ENCODE results near the gene IL15.
"Not testable (repeated sequence)": the region's sequence is repeated elsewhere in the genome, so short reads cannot be mapped to it uniquely, and the experiment has no call there.

The IL15 gene

DNA sequence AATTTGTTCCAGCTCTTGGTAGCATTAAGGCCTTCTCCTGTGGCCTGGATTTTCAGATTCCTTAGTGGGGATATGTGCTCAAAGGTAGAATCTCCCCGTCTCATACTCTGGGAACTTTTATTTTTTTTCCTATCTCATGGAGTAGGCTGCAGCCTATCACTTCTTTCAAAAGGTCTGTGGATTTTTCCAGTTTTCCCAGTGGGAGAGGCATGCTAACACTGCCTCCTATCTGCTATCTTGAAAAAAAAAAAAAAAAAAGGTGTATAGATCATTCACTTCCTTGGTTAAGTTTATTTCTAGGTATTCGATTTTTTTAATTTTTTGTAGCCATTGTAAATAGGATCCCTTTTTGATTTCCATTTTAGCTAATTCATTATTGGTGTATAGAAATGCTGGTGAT is 67.1 kb downstream of the IL15 start:
- DNase-seq (ENCODE audit: low spot score) = no peak

- DNase-seq (ENCODE audit: low spot score) = no peak
These were observed 68.8 kb downstream of the IL15 start for GRCh38 chr4:141705048-141705746.

DNA sequence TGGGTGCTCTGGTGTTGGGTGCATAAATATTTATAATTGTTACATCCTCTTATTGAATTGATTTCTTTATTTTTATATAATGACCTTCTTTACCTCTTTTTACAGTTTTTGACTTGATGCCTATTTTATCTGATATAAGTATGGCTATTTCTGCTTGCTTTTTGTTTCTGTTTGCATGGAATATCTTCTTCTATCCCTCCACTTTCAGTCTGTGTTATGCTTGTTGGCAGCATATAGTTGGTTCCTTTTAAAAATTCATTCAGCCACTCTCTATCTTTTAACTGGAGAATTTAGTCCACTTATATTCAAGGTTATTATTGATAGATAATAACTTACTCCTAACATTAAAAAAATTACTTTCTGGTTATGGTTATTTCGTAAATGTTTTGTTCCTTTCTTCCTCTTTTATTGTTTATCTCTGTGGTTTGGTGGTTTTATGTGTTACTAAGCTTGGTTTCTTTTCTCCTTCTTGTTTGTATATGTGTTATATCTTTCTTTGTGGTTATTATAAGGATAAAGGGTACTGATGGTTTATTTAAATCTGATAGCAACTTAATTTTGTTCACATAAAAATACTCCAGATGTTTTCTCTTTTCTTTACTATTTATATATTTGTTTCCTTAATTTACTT is 69.5 kb downstream of the IL15 start:
- DNase-seq (ENCODE audit: low spot score) = no peak

DNA sequence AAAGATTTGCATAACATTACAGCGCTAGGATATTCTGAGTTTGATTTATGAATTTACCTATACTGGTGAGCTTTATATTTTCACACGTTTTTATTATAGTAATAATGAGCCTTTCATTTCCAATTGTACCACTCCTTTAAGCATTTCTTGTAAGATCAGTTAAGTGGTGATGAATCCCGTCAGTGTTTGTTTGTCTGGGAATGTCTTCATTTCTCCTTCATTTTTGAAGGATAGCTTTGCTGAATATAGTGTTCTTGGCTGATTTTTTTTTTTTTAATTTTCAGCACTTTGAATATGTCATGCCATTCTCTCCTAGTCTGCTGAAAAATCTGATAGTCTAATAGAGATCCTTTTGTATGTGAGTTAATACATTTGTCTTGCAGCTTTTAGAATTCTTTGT is 70.1 kb downstream of the IL15 start:
- DNase-seq (ENCODE audit: low spot score) = no peak

DNA sequence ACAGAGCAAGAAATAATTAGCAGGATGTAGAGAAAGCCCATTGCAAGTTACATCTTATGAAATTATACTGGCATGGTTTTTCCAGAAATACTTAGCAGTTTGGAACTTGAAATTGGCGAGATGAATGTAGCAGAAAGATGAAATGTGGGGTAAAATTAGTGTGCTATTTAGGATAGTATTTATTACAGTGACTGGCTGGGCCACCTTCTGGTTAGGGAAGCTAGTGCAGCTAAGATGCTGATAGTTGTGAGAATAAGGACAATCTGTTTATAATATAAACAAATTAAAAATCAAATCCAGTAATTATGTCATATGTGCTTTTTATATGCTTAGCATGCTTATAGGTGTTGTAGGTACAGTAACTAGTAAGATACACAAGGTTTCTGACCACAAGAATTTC is 74.8 kb downstream of the IL15 start:
- DNase-seq (ENCODE audit: low spot score) = no peak

DNA sequence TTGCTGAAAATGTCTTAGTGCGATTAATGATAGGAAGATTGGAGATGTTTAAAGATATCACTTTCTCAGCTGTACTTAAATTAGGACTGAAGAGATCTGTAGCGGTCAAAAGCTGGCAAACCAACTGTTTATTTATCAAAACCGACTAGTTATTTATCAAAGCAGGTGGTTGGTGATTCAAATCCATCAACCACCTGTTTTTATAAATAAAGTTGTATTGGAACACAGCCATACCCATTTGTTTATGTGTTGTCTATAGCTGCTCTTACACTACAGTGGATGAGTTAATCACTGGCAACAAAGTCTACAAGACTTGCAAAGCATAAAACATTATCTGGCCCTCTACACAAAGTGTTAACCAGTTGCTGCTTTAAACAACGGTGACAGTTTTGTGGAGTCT is 76.8 kb downstream of the IL15 start:
- no peak for DNase-seq (ENCODE audit: low spot score)

DNA sequence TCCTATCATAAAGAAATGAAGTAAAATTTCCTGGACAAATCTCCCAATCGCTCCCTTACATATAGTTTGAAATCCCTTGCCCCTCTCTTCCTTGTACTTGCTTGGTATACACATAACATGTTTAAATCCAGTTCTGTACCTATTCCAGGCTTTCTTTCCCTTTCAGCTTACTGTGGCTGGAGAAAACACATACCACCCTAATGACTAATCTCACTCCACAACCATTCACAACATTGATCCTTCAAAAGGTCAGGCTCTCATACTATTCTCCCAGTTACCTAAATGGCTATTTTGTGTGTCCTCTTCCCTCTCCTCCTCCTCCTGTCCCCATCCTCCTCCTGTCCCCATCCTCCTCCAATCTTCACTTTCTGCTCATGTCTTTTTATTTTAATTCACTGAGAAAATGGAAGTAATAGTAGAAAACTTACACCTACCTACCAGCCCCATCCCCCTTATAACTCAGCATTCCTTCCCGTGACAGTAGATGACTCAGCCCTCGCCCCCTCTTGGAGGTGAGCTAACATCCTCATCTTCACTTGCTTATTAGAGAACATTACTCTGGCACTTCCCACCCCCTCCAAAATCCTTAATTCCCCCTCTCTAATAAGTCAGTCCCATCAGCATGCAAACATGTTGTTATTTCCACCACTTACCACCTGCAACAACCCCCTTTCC is 77.5 kb downstream of the IL15 start:
- no peak for DNase-seq (ENCODE audit: low spot score)

GRCh38 chr4:141719585-141719984 is 83.2 kb downstream of the IL15 start:
- DNase-seq (ENCODE audit: low spot score) = no peak

DNA sequence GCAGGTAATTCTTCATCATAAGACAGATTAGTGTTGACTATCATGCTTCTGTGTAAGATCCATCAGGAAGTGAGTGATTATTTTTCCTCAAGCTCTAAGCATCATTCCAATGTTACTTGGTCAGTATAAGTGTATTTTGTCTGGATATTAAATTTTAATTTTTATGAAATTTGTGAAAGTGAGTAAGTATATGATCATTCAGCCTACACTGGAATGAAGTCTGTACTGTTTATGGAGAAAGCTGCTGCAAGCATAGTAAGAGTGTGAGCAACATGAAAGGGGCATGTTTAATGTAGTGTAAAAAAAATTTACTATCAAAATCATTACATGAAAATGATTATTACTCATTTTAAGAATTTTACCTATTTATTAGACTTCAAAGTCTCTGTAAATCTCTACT is 84.8 kb downstream of the IL15 start:
- no peak for DNase-seq (ENCODE audit: low spot score)

GRCh38 chr4:141724646-141725045 is 88.3 kb downstream of the IL15 start:
- DNase-seq (ENCODE audit: low spot score) = no peak

- no peak for DNase-seq (ENCODE audit: low spot score)
These were observed 91.0 kb downstream of the IL15 start for GRCh38 chr4:141727420-141727819.

DNA sequence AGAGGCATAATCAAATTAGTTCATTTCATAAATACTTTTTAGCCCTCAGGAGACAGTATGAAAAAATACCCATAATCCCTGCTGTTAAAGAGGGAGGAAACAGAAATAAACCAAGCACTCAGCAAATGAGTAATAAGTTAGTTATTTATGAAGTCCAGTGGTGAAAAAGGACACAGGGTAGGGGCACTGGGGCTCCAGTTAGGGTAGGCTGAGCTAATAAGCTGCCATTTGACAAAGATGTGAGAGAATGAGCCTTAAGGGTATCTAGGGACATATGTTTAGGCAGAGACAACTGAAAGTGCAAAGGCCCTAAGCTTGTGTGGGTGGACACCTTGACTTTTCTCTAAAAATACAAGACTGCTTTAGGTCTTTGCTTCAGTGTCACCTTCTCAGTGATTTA is 94.4 kb downstream of the IL15 start:
- no peak for DNase-seq (ENCODE audit: low spot score)

- DNase-seq (ENCODE audit: low spot score) = no peak
These were observed 95.1 kb downstream of the IL15 start for GRCh38 chr4:141731481-141731880.

GRCh38 chr4:141739636-141740035 is 103.3 kb downstream of the IL15 start:
- no peak for DNase-seq (ENCODE audit: low spot score)

- DNase-seq (ENCODE audit: low spot score) = no peak
These were observed 109.6 kb downstream of the IL15 start for GRCh38 chr4:141746026-141746425.

GRCh38 chr4:141751806-141752205 is 115.4 kb downstream of the IL15 start:
- DNase-seq (ENCODE audit: low spot score) = not testable (repeated sequence)

DNA sequence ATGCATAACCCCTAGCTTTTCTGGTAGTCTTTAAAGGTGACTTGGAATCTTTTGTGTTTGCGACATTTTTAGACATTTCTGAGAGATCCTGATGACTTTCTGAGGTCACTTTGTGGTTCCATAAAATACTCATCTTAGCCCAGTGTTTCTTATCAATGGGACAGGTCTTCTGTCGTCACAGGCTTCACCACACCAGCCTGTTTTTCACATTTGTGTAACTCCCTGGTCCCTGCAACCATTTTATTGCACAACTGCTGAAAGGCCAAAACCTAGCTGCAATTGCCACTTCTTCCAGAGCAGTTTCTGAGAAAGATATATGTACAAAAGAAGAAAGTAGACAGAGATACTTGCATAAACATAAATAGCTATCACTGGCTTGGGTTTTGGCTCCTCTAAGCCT is 120.9 kb downstream of the IL15 start:
- DNase-seq (ENCODE audit: low spot score) = no peak

GRCh38 chr4:141759796-141760425 is 123.5 kb downstream of the IL15 start:
- DNase-seq (ENCODE audit: low spot score) = no peak

- DNase-seq (ENCODE audit: low spot score) = no peak
These were observed 125.5 kb downstream of the IL15 start for GRCh38 chr4:141761926-141762325.

DNA sequence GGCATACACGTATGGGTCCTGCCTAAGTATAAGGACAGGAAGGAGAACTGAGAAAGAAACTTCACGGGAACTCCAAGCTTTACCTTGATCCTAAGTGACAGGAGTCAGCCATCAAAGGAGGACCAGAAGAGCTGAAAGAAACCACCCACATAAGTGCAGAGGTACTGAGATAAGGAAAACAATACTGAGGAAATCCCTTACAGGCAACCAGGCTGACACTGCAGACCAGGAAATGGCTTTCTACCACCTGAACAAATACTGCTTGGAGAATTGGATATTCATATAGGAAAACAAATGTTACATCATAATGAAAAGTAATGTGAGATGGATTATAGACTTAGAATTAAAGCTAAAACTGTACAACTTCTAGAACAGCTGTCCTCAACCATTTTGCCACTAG is 127.0 kb downstream of the IL15 start:
- no peak for DNase-seq (ENCODE audit: low spot score)

DNA sequence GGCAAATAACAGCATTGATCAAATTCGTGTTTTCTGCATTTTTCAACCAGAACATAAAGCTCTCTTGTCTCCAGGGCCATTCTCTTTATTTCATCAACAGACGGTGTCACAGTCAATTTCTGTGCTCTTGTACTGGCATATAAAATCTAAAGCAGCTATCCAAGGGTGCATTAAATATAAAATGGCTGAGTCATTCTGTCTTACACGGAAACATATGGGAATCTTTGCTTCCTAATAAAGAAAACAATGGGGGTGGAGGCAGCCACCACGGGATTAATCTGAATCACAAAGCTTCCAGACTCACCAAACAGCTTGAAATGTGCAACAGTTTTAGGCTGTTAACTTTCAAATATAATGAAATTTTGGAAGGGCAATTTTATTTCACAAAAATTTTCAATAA is 132.6 kb downstream of the IL15 start:
- no peak for DNase-seq (ENCODE audit: low spot score)

- DNase-seq (ENCODE audit: low spot score) = peak; percentile 2
These were observed 135.8 kb downstream of the IL15 start for GRCh38 chr4:141771889-141772830.
